ENCODE measurements around the gene MTOR.
"Not testable (repeated sequence)": the region's sequence is repeated elsewhere in the genome, so short reads cannot be mapped to it uniquely, and the experiment has no call there.

Gene MTOR

DNA sequence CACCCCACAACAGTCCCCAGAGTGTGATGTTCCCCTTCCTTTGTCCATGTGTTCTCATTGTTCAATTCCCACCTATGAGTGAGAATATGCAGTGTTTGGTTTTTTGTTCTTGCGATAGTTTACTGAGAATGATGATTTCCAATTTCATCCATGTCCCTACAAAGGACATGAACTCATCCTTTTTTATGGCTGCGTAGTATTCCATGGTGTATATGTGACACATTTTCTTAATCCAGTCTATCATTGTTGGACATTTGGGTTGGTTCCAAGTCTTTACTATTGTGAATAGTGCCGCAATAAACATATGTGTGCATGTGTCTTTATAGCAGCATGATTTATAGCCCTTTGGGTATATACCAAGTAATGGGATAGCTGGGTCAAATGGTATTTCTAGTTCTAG, 178.6 kb downstream of the MTOR start:
- peaks cover 30% of the 10 kb centered on the region; the same call in 1 of the 2 replicates for H3K36me3 ChIP-seq (ENCODE audit: control insufficient read depth, insufficient read depth, low read length)
- not testable (repeated sequence) for H3K27ac ChIP-seq (ENCODE audit: low read length); DNase-seq (ENCODE audit: low read depth, low spot score); H3K4me3 ChIP-seq (ENCODE audit: low read length); H3K4me1 ChIP-seq (ENCODE audit: control insufficient read depth, insufficient read depth, low read length); H3K9me3 ChIP-seq (ENCODE audit: control insufficient read depth, insufficient read depth, low read length); H3K27me3 ChIP-seq (ENCODE audit: control insufficient read depth, insufficient read depth, low read length)
- no CpG with 5 or more reads among the region's 3 CpGs for WGBS (ENCODE audit: insufficient coverage, insufficient read length)

GRCh38 chr1:11080931-11081330, 181.4 kb downstream of the MTOR start:
- Histone ChIP-seq H3K27ac (ENCODE audit: low read length) (no peak overlapping the region), H3K4me1 (ENCODE audit: control insufficient read depth, insufficient read depth, low read length) (no peaks in the 10 kb centered on the region), H3K4me3 (ENCODE audit: low read length) (no peak overlapping the region), H3K36me3 (ENCODE audit: control insufficient read depth, insufficient read depth, low read length) (peaks cover 29% of the 10 kb centered on the region; the same call in 1 of the 2 replicates), H3K27me3 (ENCODE audit: control insufficient read depth, insufficient read depth, low read length) (no peaks in the 10 kb centered on the region; the same call in 1 of the 2 replicates), H3K9me3 (ENCODE audit: control insufficient read depth, insufficient read depth, low read length) (no peaks in the 10 kb centered on the region)
- WGBS (ENCODE audit: insufficient coverage, insufficient read length) = no CpG with 5 or more reads among the region's 12 CpGs
- DNase-seq (ENCODE audit: low read depth, low spot score) = no peak

DNA sequence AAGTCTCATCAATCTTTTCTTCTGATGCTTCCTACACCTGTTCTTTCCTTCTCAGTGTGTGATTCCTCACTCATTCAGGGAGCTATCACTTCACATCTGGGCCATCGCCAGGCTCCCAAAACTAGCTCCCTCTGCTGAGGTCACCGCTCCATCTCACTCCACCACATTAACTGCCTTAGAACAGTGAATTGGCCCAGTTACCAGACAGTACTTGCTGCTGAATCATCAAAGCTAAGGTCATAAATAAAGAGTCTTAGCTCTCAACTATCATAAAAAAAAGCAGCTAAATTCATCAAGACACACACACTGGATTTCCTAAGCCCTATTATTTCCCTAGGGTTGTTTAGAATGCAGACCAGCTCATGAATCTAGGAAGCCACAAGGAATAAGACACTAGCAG, 183.7 kb downstream of the MTOR start:
- no CpG with 5 or more reads among the region's 2 CpGs for WGBS (ENCODE audit: insufficient coverage, insufficient read length)
- Histone ChIP-seq H3K4me1 (ENCODE audit: control insufficient read depth, insufficient read depth, low read length) (no peaks in the 10 kb centered on the region), H3K36me3 (ENCODE audit: control insufficient read depth, insufficient read depth, low read length) (peaks cover 40% of the 10 kb centered on the region; the same call in 1 of the 2 replicates), H3K27me3 (ENCODE audit: control insufficient read depth, insufficient read depth, low read length) (no peaks in the 10 kb centered on the region; the same call in 1 of the 2 replicates), H3K27ac (ENCODE audit: low read length) (no peak overlapping the region), H3K9me3 (ENCODE audit: control insufficient read depth, insufficient read depth, low read length) (no peaks in the 10 kb centered on the region), H3K4me3 (ENCODE audit: low read length) (no peak overlapping the region)
- DNase-seq (ENCODE audit: low read depth, low spot score) = no peak

- no CpG with 5 or more reads among the region's 7 CpGs for WGBS (ENCODE audit: insufficient coverage, insufficient read length)
- H3K36me3 ChIP-seq (ENCODE audit: control insufficient read depth, insufficient read depth, low read length) = peaks cover 52% of the 10 kb centered on the region
- H3K4me3 ChIP-seq (ENCODE audit: low read length); H3K27ac ChIP-seq (ENCODE audit: low read length); H3K9me3 ChIP-seq (ENCODE audit: control insufficient read depth, insufficient read depth, low read length); DNase-seq (ENCODE audit: low read depth, low spot score); H3K27me3 ChIP-seq (ENCODE audit: control insufficient read depth, insufficient read depth, low read length); H3K4me1 ChIP-seq (ENCODE audit: control insufficient read depth, insufficient read depth, low read length): not testable (repeated sequence)
These were observed 189.0 kb downstream of the MTOR start for GRCh38 chr1:11073398-11073797.

DNA sequence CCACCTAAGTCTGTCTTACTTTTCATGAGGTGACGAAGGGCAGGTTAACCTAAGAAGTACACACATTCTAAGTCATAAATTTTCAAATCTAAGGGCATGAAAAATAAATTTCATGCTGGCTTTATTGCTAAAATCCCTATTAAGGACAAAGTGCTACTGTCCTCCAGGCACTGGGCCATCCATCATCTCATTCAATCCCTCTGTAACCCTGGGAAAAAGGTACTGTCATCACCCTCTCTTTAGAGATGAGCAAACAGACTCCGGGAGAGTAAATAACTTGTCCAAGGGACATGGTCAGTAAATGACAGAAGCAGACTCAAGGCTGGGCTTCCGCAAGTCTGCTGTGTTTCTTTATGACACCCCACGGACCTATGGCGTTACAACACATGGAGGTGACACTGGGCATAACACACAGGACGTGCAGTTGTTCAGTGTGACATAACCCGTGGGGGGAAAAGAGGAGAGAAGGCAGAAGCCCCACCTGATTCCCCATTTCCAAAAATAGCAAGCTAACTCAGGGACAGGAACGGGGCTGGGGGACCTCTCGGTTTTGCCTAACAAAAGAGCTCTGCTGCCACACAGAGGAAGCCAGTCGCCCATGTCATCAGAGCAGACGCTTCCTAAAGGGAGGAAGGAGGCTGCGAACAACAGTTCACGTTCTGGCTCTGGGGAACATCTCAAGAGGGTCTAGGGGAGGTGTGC, 190.0 kb downstream of the MTOR start:
- Histone ChIP-seq H3K36me3 (ENCODE audit: control insufficient read depth, insufficient read depth, low read length) (peaks cover 60% of the 10 kb centered on the region), H3K4me1 (ENCODE audit: control insufficient read depth, insufficient read depth, low read length) (no peaks in the 10 kb centered on the region), H3K27me3 (ENCODE audit: control insufficient read depth, insufficient read depth, low read length) (no peaks in the 10 kb centered on the region; the same call in 1 of the 2 replicates), H3K9me3 (ENCODE audit: control insufficient read depth, insufficient read depth, low read length) (no peaks in the 10 kb centered on the region), H3K4me3 (ENCODE audit: low read length) (no peak overlapping the region), H3K27ac (ENCODE audit: low read length) (no peak overlapping the region)
- no CpG with 5 or more reads among the region's 13 CpGs for WGBS (ENCODE audit: insufficient coverage, insufficient read length)
- DNase-seq (ENCODE audit: low read depth, low spot score) = no peak

DNA sequence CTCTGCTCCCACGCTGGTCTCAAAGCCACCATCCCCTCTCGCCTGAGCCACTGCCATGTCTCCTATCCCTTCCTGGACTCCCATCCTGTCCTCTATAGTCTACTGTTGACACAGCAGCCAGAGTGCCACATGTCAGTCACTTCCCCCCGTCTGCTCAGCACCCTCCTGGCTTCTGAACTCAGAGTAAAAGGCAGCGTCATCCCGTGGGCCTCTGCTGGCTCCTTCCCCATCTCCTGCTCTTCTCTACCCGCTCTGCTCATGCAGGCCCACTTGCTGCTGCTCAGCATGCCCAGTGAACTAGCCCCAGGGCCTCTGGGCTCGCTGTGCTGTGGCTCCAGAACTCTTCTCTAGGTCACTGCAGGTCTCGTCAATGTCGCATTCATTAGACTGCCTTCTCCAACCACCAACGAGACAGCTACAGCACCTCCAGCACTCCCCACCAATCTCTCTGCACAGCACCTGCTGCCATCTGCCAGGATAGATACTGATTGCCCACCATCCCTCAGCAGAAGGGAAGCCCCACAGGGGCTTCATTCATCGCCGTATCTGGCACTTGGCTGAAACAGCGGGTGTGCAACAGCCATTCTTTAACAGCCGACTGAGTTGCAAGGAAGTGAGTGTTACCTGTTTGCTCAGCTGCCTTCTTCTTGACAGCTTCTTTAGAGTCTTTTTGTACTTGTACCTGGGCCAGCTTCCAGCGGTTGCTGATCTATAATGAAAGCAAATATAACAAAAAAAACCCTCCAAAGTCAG, 190.7 kb downstream of the MTOR start:
- DNase-seq (ENCODE audit: low read depth, low spot score) = no peak
- no peak overlapping the region for H3K4me3 ChIP-seq (ENCODE audit: low read length)
- H3K4me1 ChIP-seq (ENCODE audit: control insufficient read depth, insufficient read depth, low read length) = no peaks in the 10 kb centered on the region
- WGBS (ENCODE audit: insufficient coverage, insufficient read length) = no CpG with 5 or more reads among the region's 15 CpGs
- no peaks in the 10 kb centered on the region; the same call in 1 of the 2 replicates for H3K27me3 ChIP-seq (ENCODE audit: control insufficient read depth, insufficient read depth, low read length)
- H3K9me3 ChIP-seq (ENCODE audit: control insufficient read depth, insufficient read depth, low read length) = no peaks in the 10 kb centered on the region
- H3K27ac ChIP-seq (ENCODE audit: low read length) = no peak overlapping the region
- peaks cover 60% of the 10 kb centered on the region for H3K36me3 ChIP-seq (ENCODE audit: control insufficient read depth, insufficient read depth, low read length)

- no peaks in the 10 kb centered on the region for H3K27me3 ChIP-seq (ENCODE audit: control insufficient read depth, insufficient read depth, low read length)
- no peak overlapping the region for H3K27ac ChIP-seq (ENCODE audit: low read length)
- peaks cover 54% of the 10 kb centered on the region for H3K36me3 ChIP-seq (ENCODE audit: control insufficient read depth, insufficient read depth, low read length)
- H3K4me3 ChIP-seq (ENCODE audit: low read length) = no peak overlapping the region
- H3K9me3 ChIP-seq (ENCODE audit: control insufficient read depth, insufficient read depth, low read length) = no peaks in the 10 kb centered on the region
- no peaks in the 10 kb centered on the region for H3K4me1 ChIP-seq (ENCODE audit: control insufficient read depth, insufficient read depth, low read length)
- WGBS (ENCODE audit: insufficient coverage, insufficient read length) = no CpG with 5 or more reads among the region's 11 CpGs
- DNase-seq (ENCODE audit: low read depth, low spot score) = no peak
These were observed 191.5 kb downstream of the MTOR start for GRCh38 chr1:11070876-11071275.

- H3K9me3 ChIP-seq (ENCODE audit: control insufficient read depth, insufficient read depth, low read length) = no peaks in the 10 kb centered on the region
- DNase-seq (ENCODE audit: low read depth, low spot score) = no peak
- H3K36me3 ChIP-seq (ENCODE audit: control insufficient read depth, insufficient read depth, low read length) = peaks cover 47% of the 10 kb centered on the region
- H3K4me3 ChIP-seq (ENCODE audit: low read length) = no peak overlapping the region
- H3K27me3 ChIP-seq (ENCODE audit: control insufficient read depth, insufficient read depth, low read length) = no peaks in the 10 kb centered on the region
- no CpG with 5 or more reads among the region's 17 CpGs for WGBS (ENCODE audit: insufficient coverage, insufficient read length)
- H3K4me1 ChIP-seq (ENCODE audit: control insufficient read depth, insufficient read depth, low read length) = no peaks in the 10 kb centered on the region
- no peak overlapping the region for H3K27ac ChIP-seq (ENCODE audit: low read length)
These were observed 193.5 kb downstream of the MTOR start for GRCh38 chr1:11068600-11069473.

- no peak overlapping the region for H3K4me3 ChIP-seq (ENCODE audit: low read length)
- DNase-seq (ENCODE audit: low read depth, low spot score) = no peak
- peaks cover 45% of the 10 kb centered on the region for H3K36me3 ChIP-seq (ENCODE audit: control insufficient read depth, insufficient read depth, low read length)
- no CpG with 5 or more reads among the region's 18 CpGs for WGBS (ENCODE audit: insufficient coverage, insufficient read length)
- H3K9me3 ChIP-seq (ENCODE audit: control insufficient read depth, insufficient read depth, low read length) = no peaks in the 10 kb centered on the region
- H3K27ac ChIP-seq (ENCODE audit: low read length) = no peak overlapping the region
- no peaks in the 10 kb centered on the region for H3K4me1 ChIP-seq (ENCODE audit: control insufficient read depth, insufficient read depth, low read length)
- no peaks in the 10 kb centered on the region for H3K27me3 ChIP-seq (ENCODE audit: control insufficient read depth, insufficient read depth, low read length)
These were observed 194.4 kb downstream of the MTOR start for GRCh38 chr1:11067716-11068599.

All from iPS DF 6.9 (cell line).